K562 (cell line): ENCODE measurements around the gene ZNF8. TPM values are rescaled to one million over a fixed set of nuclear protein-coding genes. Genes with fewer than 3 reads are reported as not detected.

Source experiments
- ATAC-seq: fragments of 200-7000 bp; cut with Tn5 transposase; 3 replicates; pipeline ENCODE4 v1.9.1; 2020; ENCODE audit warnings: moderate library complexity
- BruUV-seq: library from RNA; stranded (reverse); fragments of 400-500 nt; replicated peaks from 2 replicates; lab custom pipeline; 2021; lab: Mats Ljungman, UMichigan
- CTCF ChIA-PET: fragments of 300-600 bp; formaldehyde crosslinking; extraction: SDS; loops from one replicate; lab custom pipeline; 2021; ENCODE audit warnings: low intra/inter-chr PET ratio; lab: Yijun Ruan, JAX
- POLR2A ChIA-PET: fragments of 300-600, 350-650 bp; sonication (Branson Sonifier 250); formaldehyde crosslinking; extraction: SDS; loops from one replicate; lab custom pipeline; 2021; ENCODE audit warnings: antibody characterized with exemption, inconsistent platforms; lab: Yijun Ruan, JAX
- DNase-seq, 4 experiments: peaks; one replicate each; pipeline versions ENCODE4 v3.0.0 to v3.0.0-alpha.2; 2011 to 2018; ENCODE audit warnings: low spot score in 3 of 4, mixed read lengths in 3 of 4; ENCODE audit errors: extremely low read depth in 1 of 4
- FAIRE-seq: peaks from 2 replicates; lab custom pipeline; 2011; peaks lifted over from hg19 to GRCh38; lab: Jason Lieb, UNC
- H2AFZ ChIP-seq: 2 replicates; pipeline ENCODE4 v1.6.0; 2011; ENCODE audit warnings: low read depth, low read length, control low read depth, inconsistent platforms
- H3K27ac ChIP-seq: fragments of 200-600 bp; 3 replicates; pipeline ENCODE4 v1.8.0; 2011; ENCODE audit warnings: low read depth, mild to moderate bottlenecking, control low read depth, inconsistent platforms, low read length, moderate library complexity, mixed read lengths; ENCODE audit errors: extremely low read depth
- H3K27me3 ChIP-seq, 2 experiments: fragments of 300-600 bp in 1 of 2; 2 replicates in 1 of 2; 3 replicates in 1 of 2; pipeline versions ENCODE4 v1.6.0 to v1.8.0; 2011; ENCODE audit warnings: inconsistent platforms in 2 of 2, low read length in 2 of 2, mild to moderate bottlenecking in 1 of 2, mixed read lengths in 1 of 2, moderate library complexity in 1 of 2; ENCODE audit not compliant: control insufficient read depth in 2 of 2, insufficient read depth in 2 of 2
- H3K36me3 ChIP-seq: fragments of 300-600 bp; 3 replicates; pipeline ENCODE4 v1.8.0; 2011; ENCODE audit warnings: mild to moderate bottlenecking, low read length, inconsistent platforms; ENCODE audit not compliant: control insufficient read depth, insufficient read depth
- H3K4me1 ChIP-seq, 2 experiments: fragments of 200-600 bp in 1 of 2; replicated peaks in 1 of 2; 2 replicates in 1 of 2; 3 replicates in 1 of 2; pipeline versions ENCODE4 v1.5.1 to v1.8.0; 2011; ENCODE audit warnings: inconsistent platforms in 2 of 2, low read length in 2 of 2, mild to moderate bottlenecking in 1 of 2, mixed read lengths in 1 of 2, moderate library complexity in 1 of 2; ENCODE audit not compliant: control insufficient read depth in 2 of 2, insufficient read depth in 2 of 2
- H3K4me2 ChIP-seq: 2 replicates; pipeline ENCODE4 v1.6.1; 2011; ENCODE audit warnings: low read length, control low read depth, inconsistent platforms, mixed read lengths; ENCODE audit not compliant: insufficient read depth
- H3K4me3 ChIP-seq: fragments of 200-600 bp; sonication (generic), shearing (Covaris generic); 2 replicates; pipeline ENCODE4 v1.5.1; 2016; ENCODE audit warnings: control low read depth, inconsistent platforms
- H3K79me2 ChIP-seq: fragments of 200-600 bp; 3 replicates; pipeline ENCODE4 v1.8.0; 2011; ENCODE audit warnings: low read length, inconsistent platforms; ENCODE audit not compliant: control insufficient read depth, insufficient read depth
- H3K9ac ChIP-seq, 2 experiments: 2 replicates each; pipeline versions ENCODE4 v1.6.0 to v1.6.1; 2011; ENCODE audit warnings: low read depth in 2 of 2, low read length in 2 of 2, control low read depth in 1 of 2, inconsistent platforms in 1 of 2, mild to moderate bottlenecking in 1 of 2, mixed read lengths in 1 of 2; ENCODE audit not compliant: insufficient read depth in 1 of 2
- H3K9me1 ChIP-seq: one replicate; pipeline ENCODE4 v1.6.0; 2011; ENCODE audit warnings: inconsistent platforms, mild to moderate bottlenecking, low read length, moderate library complexity; ENCODE audit not compliant: control insufficient read depth, insufficient read depth
- H3K9me3 ChIP-seq: replicated peaks from 2 replicates; pipeline ENCODE4 v1.5.1; 2011; ENCODE audit warnings: low read depth, low read length, inconsistent platforms; ENCODE audit not compliant: control insufficient read depth, insufficient read depth
- H4K20me1 ChIP-seq: replicated peaks from 2 replicates; pipeline ENCODE4 v1.6.1; 2011; ENCODE audit warnings: low read length, inconsistent platforms, mixed read lengths; ENCODE audit not compliant: control insufficient read depth, insufficient read depth
- FOXA1 ChIP-seq: fragments of 450-650 bp; IDR thresholded peaks from 2 replicates; pipeline ENCODE4 v1.6.1; 2016; ENCODE audit warnings: mild to moderate bottlenecking, borderline replicate concordance
- HDGF ChIP-seq: fragments of 450-650 bp; IDR thresholded peaks from 2 replicates; pipeline ENCODE4 v1.6.1; 2016
- HINFP ChIP-seq: fragments of 450-650 bp; conservative IDR thresholded peaks from 2 replicates; pipeline ENCODE4 v1.6.1; 2016; ENCODE audit warnings: missing genetic modification characterization, low read depth, mild to moderate bottlenecking, control low read depth, missing compliant biosample characterization
- LEF1 ChIP-seq: fragments of 450-650 bp; IDR thresholded peaks from 2 replicates; pipeline ENCODE4 v1.6.1; 2016; ENCODE audit warnings: mild to moderate bottlenecking
- NR2C1 ChIP-seq, 2 experiments: fragments of 450-650 bp; IDR thresholded peaks; 2 replicates each; pipeline ENCODE4 v1.6.1; 2017; ENCODE audit warnings: mild to moderate bottlenecking in 2 of 2, antibody characterized with exemption in 1 of 2, inconsistent platforms in 1 of 2, missing compliant biosample characterization in 1 of 2, missing genetic modification characterization in 1 of 2
- NRF1 ChIP-seq, 2 experiments: fragments of 450-650 bp; IDR thresholded peaks in 1 of 2; conservative IDR thresholded peaks in 1 of 2; 2 replicates each; pipeline ENCODE4 v1.6.1; 2014; ENCODE audit warnings: mild to moderate bottlenecking in 2 of 2
- TOE1 ChIP-seq, 2 experiments: fragments of 450-650 bp in 1 of 2; sonication (generic) in 1 of 2; formaldehyde crosslinking in 1 of 2; IDR thresholded peaks; 2 replicates each; pipeline versions ENCODE4 v1.7.1 to v1.8.0; 2016 to 2022; ENCODE audit warnings: borderline replicate concordance in 2 of 2, mild to moderate bottlenecking in 2 of 2, antibody characterized with exemption in 1 of 2, inconsistent platforms in 1 of 2, low read depth in 1 of 2, missing genetic modification reagents in 1 of 2, moderate library complexity in 1 of 2
- ZNF318 ChIP-seq, 2 experiments: fragments of 450-650 bp; IDR thresholded peaks; 2 replicates each; pipeline ENCODE4 v1.6.1; 2016; ENCODE audit warnings: mild to moderate bottlenecking in 2 of 2, borderline replicate concordance in 1 of 2, low read depth in 1 of 2, moderate library complexity in 1 of 2
- ZNF561 ChIP-seq: fragments of 450-650 bp; formaldehyde crosslinking; conservative IDR thresholded peaks from 2 replicates; pipeline ENCODE4 v1.4.0; 2020; ENCODE audit warnings: mild to moderate bottlenecking, moderate library complexity
- whole genome bisulfite sequencing: fragments of 100-300 bp; shearing (Covaris generic); methylation state at CpG from one replicate; pipeline ENCODE4 v1.1.6; 2016; ENCODE audit warnings: low coverage, mixed read lengths; ENCODE audit not compliant: insufficient coverage; ENCODE audit errors: missing lambda C conversion rate; 5-methylcytosine and 5-hydroxymethylcytosine counted together
- in situ Hi-C: fragments of 300-500 bp; cut with MboI; formaldehyde crosslinking; loops from 4 replicates; pipeline ENCODE4 v1.15.0; 2018; ENCODE audit warnings: inconsistent platforms, mixed read lengths
- intact Hi-C: fragments of 100-400 bp; cut with micrococcal nuclease; formaldehyde crosslinking; loops from 2 replicates; pipeline ENCODE4 v1.14.2; 2022
- polyA plus RNA-seq, 8 experiments: library from polyadenylated mRNA; depleted of rRNA in 4 of 8; stranded (reverse) in 5 of 8; unstranded in 3 of 8; fragments of >200 nt; fragmentation: Nextera tagmentation in 2 of 8; fragmentation: Illumina TruSeq in 1 of 8; extraction: Ambion mirVana in 2 of 8; extraction: Trizol in 1 of 8; gene quantifications; 2 replicates each; pipeline versions ENCODE4 v1.2.1 to v1.2.3, GENCODE V29; 2011 to 2014; ENCODE audit warnings: inconsistent platforms in 1 of 8, missing spikeins in 1 of 8
- total RNA-seq, 7 experiments: library from RNA; depleted of rRNA in 6 of 7; stranded (reverse); fragments of >200 nt in 6 of 7; fragmentation: Illumina TruSeq in 2 of 7; extraction: Trizol in 2 of 7; gene quantifications; 2 replicates each; pipeline versions ENCODE4 v1.2.1 to v1.2.3, GENCODE V29; 2011 to 2021; ENCODE audit warnings: low replicate concordance in 1 of 7
- TF ChIP-seq, protein P1 (sequence below): sonication (generic); formaldehyde crosslinking; IDR thresholded peaks from 2 replicates; pipeline ENCODE4 v1.8.1; 2023; ENCODE audit warnings: mild to moderate bottlenecking, missing genetic modification reagents, moderate library complexity

ZNF8 gene
- total and polyA plus RNA-seq, 9 of the 15 experiments (the other 6 are each of a cell fraction or from before 2014, with no cell fraction given): 0.71 to 7.7 (median 4.7) TPM

DNA sequence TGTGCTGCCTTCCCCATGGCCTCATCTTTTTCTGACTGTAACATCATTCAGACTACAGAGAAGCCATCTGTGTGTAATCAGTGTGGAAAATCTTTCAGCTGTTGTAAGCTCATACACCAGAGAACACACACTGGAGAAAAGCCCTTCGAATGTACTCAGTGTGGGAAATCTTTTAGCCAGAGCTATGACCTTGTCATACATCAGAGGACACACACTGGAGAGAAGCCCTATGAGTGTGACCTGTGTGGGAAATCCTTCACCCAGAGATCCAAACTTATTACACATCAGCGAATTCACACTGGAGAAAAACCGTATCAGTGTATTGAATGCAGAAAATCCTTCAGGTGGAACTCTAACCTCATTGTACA, 17.2 kb upstream of the ZNF8 start:
- no peak for DNase-seq
- WGBS: 67% methylated on average over 3 of the region's 3 CpGs
- Histone ChIP-seq H3K27ac (no peak overlapping the region), H3K4me2 (no peak overlapping the region), H2AFZ (no peak overlapping the region), H3K36me3 (peaks cover 62% of the 10 kb centered on the region), H3K9me1 (no peaks in the 10 kb centered on the region), H4K20me1 (no peaks in the 10 kb centered on the region), H3K9me3 (peaks cover 81% of the 10 kb centered on the region), H3K4me3 (no peak overlapping the region), H3K79me2 (no peaks in the 10 kb centered on the region), H3K4me1 (no peaks in the 10 kb centered on the region), H3K27me3 (no peaks in the 10 kb centered on the region), H3K9ac (no peak overlapping the region)
- no peak for ATAC-seq
- FAIRE-seq: no peak
- intact Hi-C loops (no loop called here), in situ Hi-C loops (no loop called here)
- TF ChIP-seq HDGF (no peak), FOXA1 (no peak), HINFP (no peak), ZNF318 (IDR thresholded peaks at IDR 0.05; ENCODE audit: borderline replicate concordance in 1 of 2, low read depth in 1 of 2) (no peak), NRF1 (conservative IDR thresholded peaks at IDR 0.05 in 1 of 2, IDR thresholded peaks at IDR 0.05 in 1 of 2) (no peak), TOE1 (IDR thresholded peaks at IDR 0.05; ENCODE audit: borderline replicate concordance) (no peak), TOE1 (CRISPR knock-in tag; IDR thresholded peaks at IDR 0.05; ENCODE audit: borderline replicate concordance, low read depth) (no peak), NR2C1 (IDR thresholded peaks at IDR 0.05) (no peak), NR2C1 (tag; IDR thresholded peaks at IDR 0.05) (no peak), LEF1 (no peak), ZNF561 (CRISPR knock-in tag) (no peak)
- TF ChIP-seq, protein P1, sequence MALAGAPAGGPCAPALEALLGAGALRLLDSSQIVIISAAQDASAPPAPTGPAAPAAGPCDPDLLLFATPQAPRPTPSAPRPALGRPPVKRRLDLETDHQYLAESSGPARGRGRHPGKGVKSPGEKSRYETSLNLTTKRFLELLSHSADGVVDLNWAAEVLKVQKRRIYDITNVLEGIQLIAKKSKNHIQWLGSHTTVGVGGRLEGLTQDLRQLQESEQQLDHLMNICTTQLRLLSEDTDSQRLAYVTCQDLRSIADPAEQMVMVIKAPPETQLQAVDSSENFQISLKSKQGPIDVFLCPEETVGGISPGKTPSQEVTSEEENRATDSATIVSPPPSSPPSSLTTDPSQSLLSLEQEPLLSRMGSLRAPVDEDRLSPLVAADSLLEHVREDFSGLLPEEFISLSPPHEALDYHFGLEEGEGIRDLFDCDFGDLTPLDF (CRISPR knock-in tag): no peak
- POLR2A ChIA-PET: interaction anchor here (1.3 kb wide), 1 partner anchor 11 kb away, joined by 3 read pairs; no protein-coding TSS in a partner anchor
- BruUV-seq: no TSS peak
- CTCF ChIA-PET: interaction anchor here (0.6 kb wide), 1 partner anchor 37 kb away, joined by 3 read pairs; no protein-coding TSS in a partner anchor
